HepG2 (cell line): ENCODE measurements around the gene NUDCD3. TPM values are rescaled to one million over a fixed set of nuclear protein-coding genes. Genes with fewer than 3 reads are reported as not detected.

Experiments
- ATAC-seq: fragments of 200-7000 bp; cut with Tn5 transposase; 3 replicates; pipeline ENCODE4 v1.9.1; 2020; ENCODE audit warnings: mild to moderate bottlenecking, moderate library complexity
- BruUV-seq: library from RNA; stranded (reverse); fragments of 400-500 nt; replicated peaks from 2 replicates; lab custom pipeline; 2021; lab: Mats Ljungman, UMichigan
- CTCF ChIA-PET: fragments of 300-600 bp; formaldehyde crosslinking; extraction: SDS; loops from one replicate; lab custom pipeline; 2021; ENCODE audit warnings: low total read pairs, inconsistent platforms, low intra/inter-chr PET ratio; lab: Yijun Ruan, JAX
- POLR2A ChIA-PET: fragments of 350-600 bp; sonication (Branson Sonifier 250); formaldehyde crosslinking; loops from one replicate; lab custom pipeline; 2020; ENCODE audit warnings: antibody characterized with exemption, inconsistent platforms; lab: Yijun Ruan, JAX
- DNase-seq: peaks from one replicate; pipeline ENCODE4 v3.0.0-alpha.2; 2015; ENCODE audit warnings: low spot score
- FAIRE-seq: peaks from 3 replicates; lab custom pipeline; 2011; peaks lifted over from hg19 to GRCh38; lab: Jason Lieb, UNC
- H2AFZ ChIP-seq: one replicate; pipeline ENCODE4 v1.6.1; 2011; ENCODE audit warnings: low read length, inconsistent platforms
- H3K27ac ChIP-seq: fragments of 300-600 bp; 3 replicates; pipeline ENCODE4 v1.8.0; 2011; ENCODE audit warnings: mixed run types, mild to moderate bottlenecking, mixed read lengths, low read length, inconsistent platforms; ENCODE audit not compliant: insufficient read depth; ENCODE audit errors: extremely low read length
- H3K27me3 ChIP-seq, 2 experiments: fragments of 200-600 bp in 1 of 2; 2 replicates in 1 of 2; 3 replicates in 1 of 2; pipeline versions ENCODE4 v1.6.0 to v1.8.0; 2011; ENCODE audit warnings: low read length in 2 of 2, mild to moderate bottlenecking in 2 of 2, moderate library complexity in 2 of 2, inconsistent platforms in 1 of 2; ENCODE audit not compliant: insufficient read depth in 2 of 2, control insufficient read depth in 1 of 2
- H3K36me3 ChIP-seq, 2 experiments: fragments of 200-600 bp in 1 of 2; replicated peaks in 1 of 2; 2 replicates in 1 of 2; 3 replicates in 1 of 2; pipeline versions ENCODE4 v1.5.1 to v1.8.0; 2011; ENCODE audit warnings: low read length in 2 of 2, inconsistent platforms in 1 of 2; ENCODE audit not compliant: insufficient read depth in 2 of 2, control insufficient read depth in 1 of 2
- H3K4me1 ChIP-seq: 2 replicates; pipeline ENCODE4 v1.5.1; 2012; ENCODE audit warnings: low read length, inconsistent platforms; ENCODE audit not compliant: insufficient read depth
- H3K4me2 ChIP-seq: 2 replicates; pipeline ENCODE4 v1.6.0; 2011; ENCODE audit warnings: low read depth, low read length, inconsistent platforms
- H3K4me3 ChIP-seq, 3 experiments: fragments of 200-600 bp in 1 of 3; sonication (generic), shearing (Covaris generic) in 1 of 3; replicated peaks in 1 of 3; 2 replicates each; pipeline ENCODE4 v1.5.1; 2011 to 2016; ENCODE audit warnings: low read length in 3 of 3, inconsistent platforms in 2 of 3, low read depth in 2 of 3, mild to moderate bottlenecking in 2 of 3, control low read depth in 1 of 3, mixed read lengths in 1 of 3; ENCODE audit not compliant: insufficient read depth in 1 of 3
- H3K79me2 ChIP-seq: one replicate; pipeline ENCODE4 v1.6.1; 2011; ENCODE audit warnings: low read length, inconsistent platforms; ENCODE audit not compliant: insufficient read depth
- H3K9ac ChIP-seq: 2 replicates; pipeline ENCODE4 v1.6.0; 2011; ENCODE audit warnings: mild to moderate bottlenecking, low read depth, low read length, inconsistent platforms; ENCODE audit not compliant: insufficient read depth
- H3K9me3 ChIP-seq: 2 replicates; pipeline ENCODE4 v1.5.1; 2012; ENCODE audit warnings: mild to moderate bottlenecking, low read length
- H4K20me1 ChIP-seq: 2 replicates; pipeline ENCODE4 v1.6.0; 2011; ENCODE audit warnings: inconsistent platforms, mild to moderate bottlenecking, low read length, moderate library complexity; ENCODE audit not compliant: insufficient read depth
- DMTF1 ChIP-seq: sonication (generic); formaldehyde crosslinking; IDR thresholded peaks from 2 replicates; pipeline ENCODE4 v1.4.0; 2020; ENCODE audit warnings: mild to moderate bottlenecking, missing genetic modification reagents
- FOXM1 ChIP-seq: sonication (generic); formaldehyde crosslinking; IDR thresholded peaks from 2 replicates; pipeline ENCODE4 v1.5.0; 2020; ENCODE audit warnings: missing genetic modification reagents
- MAF1 ChIP-seq: sonication (generic); formaldehyde crosslinking; IDR thresholded peaks from 2 replicates; pipeline ENCODE4 v1.5.0; 2020; ENCODE audit warnings: missing genetic modification reagents, borderline replicate concordance
- MEIS2 ChIP-seq: sonication (generic); formaldehyde crosslinking; IDR thresholded peaks from 2 replicates; pipeline ENCODE4 v1.9.0; 2021; ENCODE audit warnings: mild to moderate bottlenecking, missing genetic modification reagents
- NFE2L1 ChIP-seq: sonication (generic); formaldehyde crosslinking; IDR thresholded peaks from 2 replicates; pipeline ENCODE4 v1.4.0; 2020; ENCODE audit warnings: missing genetic modification reagents, mild to moderate bottlenecking, borderline replicate concordance
- NFRKB ChIP-seq: fragments of 450-650 bp; IDR thresholded peaks from 2 replicates; pipeline ENCODE4 v1.6.1; 2017
- NR2F6 ChIP-seq, 2 experiments: IDR thresholded peaks; 2 replicates each; pipeline ENCODE4 v1.6.1; 2016; ENCODE audit warnings: antibody characterized with exemption in 1 of 2, mild to moderate bottlenecking in 1 of 2
- SRSF1 ChIP-seq: fragments of 200-400 bp; formaldehyde crosslinking; optimal IDR thresholded peaks from 2 replicates; pipeline ENCODE3; 2017; ENCODE audit warnings: mild to moderate bottlenecking, low read depth, low read length, moderate library complexity
- SUZ12 ChIP-seq: fragments of 150-350 bp; IDR thresholded peaks from 2 replicates; pipeline ENCODE4 v1.6.1; 2014; ENCODE audit warnings: low read depth, low read length
- ZBTB1 ChIP-seq: sonication (generic); formaldehyde crosslinking; IDR thresholded peaks from 2 replicates; pipeline ENCODE4 v1.4.0; 2020; ENCODE audit warnings: missing genetic modification reagents, borderline replicate concordance
- ZNF331 ChIP-seq: sonication (generic); formaldehyde crosslinking; IDR thresholded peaks from 2 replicates; pipeline ENCODE4 v1.4.0; 2020; ENCODE audit warnings: missing genetic modification reagents
- ZNF547 ChIP-seq: sonication (generic); formaldehyde crosslinking; IDR thresholded peaks from 2 replicates; pipeline ENCODE4 v1.5.1; 2020; ENCODE audit warnings: mild to moderate bottlenecking, missing genetic modification reagents
- ZNF670 ChIP-seq: sonication (generic); formaldehyde crosslinking; IDR thresholded peaks from 2 replicates; pipeline ENCODE4 v1.8.0; 2022; ENCODE audit warnings: mild to moderate bottlenecking, missing genetic modification reagents, borderline replicate concordance
- ZSCAN30 ChIP-seq: sonication (generic); formaldehyde crosslinking; IDR thresholded peaks from 2 replicates; pipeline ENCODE4 v1.5.0; 2020; ENCODE audit warnings: mild to moderate bottlenecking, missing genetic modification reagents
- WGBS: methylation state at CpG from one replicate; pipeline ENCODE4 v1.1.6; 2017; ENCODE audit warnings: low lambda C conversion rate; 5-methylcytosine and 5-hydroxymethylcytosine counted together
- in situ Hi-C: cut with HindIII; loops from 2 replicates; pipeline ENCODE4 v1.10.0; 2017; ENCODE audit warnings: low pct_unique_long_range_greater_than_20kb; ENCODE audit not compliant: extremely low pct_ligation_motif_present
- intact Hi-C: fragments of 100-400 bp; cut with micrococcal nuclease; formaldehyde crosslinking; loops from one replicate; pipeline ENCODE4 v1.10.0; 2022; ENCODE audit not compliant: unreplicated experiment
- polyA plus RNA-seq, 8 experiments: library from polyadenylated mRNA; depleted of rRNA in 3 of 8; stranded (reverse) in 7 of 8; unstranded in 1 of 8; fragments of >200 nt; fragmentation: Illumina TruSeq in 4 of 8; extraction: Trizol in 4 of 8; gene quantifications; 2 replicates each; pipeline versions ENCODE4 v1.2.1 to v1.2.3, GENCODE V29; 2011 to 2016; ENCODE audit warnings: low read depth in 4 of 8, missing spikeins in 1 of 8, mixed read lengths in 1 of 8; ENCODE audit not compliant: insufficient read depth in 1 of 8
- total RNA-seq, 5 experiments: library from RNA; depleted of rRNA; stranded (reverse); fragments of >200 nt; fragmentation: Illumina TruSeq; extraction: Trizol; gene quantifications; 2 replicates each; pipeline ENCODE4 v1.2.3, GENCODE V29; 2016; ENCODE audit warnings: low read depth in 1 of 5
- TF ChIP-seq, protein P1 (sequence below): fragments of 450-650 bp; IDR thresholded peaks from 2 replicates; pipeline ENCODE4 v1.6.1; 2016

Gene NUDCD3
- total and polyA plus RNA-seq, 2 of the 13 experiments (the other 11 are each of a cell fraction or from before 2014, with no cell fraction given): 20.8 to 49.9 TPM

GRCh38 chr7:44466300-44467216 is 23.9 kb downstream of the NUDCD3 start:
- H3K4me1 ChIP-seq: peaks cover 45% of the 10 kb centered on the region
- no TSS peak for BruUV-seq
- no peak overlapping the region for H2AFZ ChIP-seq
- H4K20me1 ChIP-seq: no peaks in the 10 kb centered on the region
- no peak overlapping the region for H3K4me3 ChIP-seq
- ChIA-PET CTCF (no interaction called here), POLR2A (no interaction called here)
- FAIRE-seq (no peak), ATAC-seq (no peak), DNase-seq (no peak)
- intact Hi-C loops (no loop called here), in situ Hi-C loops (no loop called here)
- 95% methylated on average over 4 of the region's 4 CpGs for WGBS
- H3K27ac ChIP-seq: no peak overlapping the region
- peaks cover 55% of the 10 kb centered on the region for H3K79me2 ChIP-seq
- peaks cover 20 to 51% of the 10 kb centered on the region in 2 experiments for H3K36me3 ChIP-seq
- H3K4me2 ChIP-seq: no peak overlapping the region
- H3K9ac ChIP-seq: no peak overlapping the region
- TF ChIP-seq, protein P1, sequence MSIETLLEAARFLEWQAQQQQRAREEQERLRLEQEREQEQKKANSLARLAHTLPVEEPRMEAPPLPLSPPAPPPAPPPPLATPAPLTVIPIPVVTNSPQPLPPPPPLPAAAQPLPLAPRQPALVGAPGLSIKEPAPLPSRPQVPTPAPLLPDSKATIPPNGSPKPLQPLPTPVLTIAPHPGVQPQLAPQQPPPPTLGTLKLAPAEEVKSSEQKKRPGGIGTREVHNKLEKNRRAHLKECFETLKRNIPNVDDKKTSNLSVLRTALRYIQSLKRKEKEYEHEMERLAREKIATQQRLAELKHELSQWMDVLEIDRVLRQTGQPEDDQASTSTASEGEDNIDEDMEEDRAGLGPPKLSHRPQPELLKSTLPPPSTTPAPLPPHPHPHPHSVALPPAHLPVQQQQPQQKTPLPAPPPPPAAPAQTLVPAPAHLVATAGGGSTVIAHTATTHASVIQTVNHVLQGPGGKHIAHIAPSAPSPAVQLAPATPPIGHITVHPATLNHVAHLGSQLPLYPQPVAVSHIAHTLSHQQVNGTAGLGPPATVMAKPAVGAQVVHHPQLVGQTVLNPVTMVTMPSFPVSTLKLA: peak; percentile 71
- no peak for TF ChIP-seq SUZ12
- no peaks in the 10 kb centered on the region for H3K9me3 ChIP-seq
- H3K27me3 ChIP-seq: no peaks in the 10 kb centered on the region

GRCh38 chr7:44465490-44465889 is 25.0 kb downstream of the NUDCD3 start:
- peaks cover 45% of the 10 kb centered on the region for H3K79me2 ChIP-seq
- no peaks in the 10 kb centered on the region for H3K27me3 ChIP-seq
- 96% methylated on average over 5 of the region's 5 CpGs for whole genome bisulfite sequencing
- no peak overlapping the region for H3K9ac ChIP-seq
- H3K4me1 ChIP-seq: peaks cover 34% of the 10 kb centered on the region
- no peak overlapping the region for H2AFZ ChIP-seq
- DNase-seq (no peak), FAIRE-seq (no peak), ATAC-seq (no peak)
- no peaks in the 10 kb centered on the region for H4K20me1 ChIP-seq
- no peaks in the 10 kb centered on the region for H3K9me3 ChIP-seq
- no peak overlapping the region for H3K4me3 ChIP-seq
- H3K4me2 ChIP-seq: no peak overlapping the region
- ChIA-PET CTCF (no interaction called here), POLR2A (no interaction called here)
- no TSS peak for BruUV-seq
- intact Hi-C loops: no loop called here
- in situ Hi-C loops: no loop called here
- H3K27ac ChIP-seq: no peak overlapping the region
- peaks cover 21 to 56% of the 10 kb centered on the region in 2 experiments for H3K36me3 ChIP-seq
- TF ChIP-seq ZNF547 (CRISPR knock-in tag): no peak
- TF ChIP-seq ZNF331 (CRISPR knock-in tag): no peak
- TF ChIP-seq SRSF1: no peak
- TF ChIP-seq MEIS2 (CRISPR knock-in tag): no peak
- no peak for TF ChIP-seq DMTF1 (CRISPR knock-in tag)
- TF ChIP-seq ZNF670 (CRISPR knock-in tag): no peak
- no peak for TF ChIP-seq NFRKB
- no peak for TF ChIP-seq MAF1
- no peak for TF ChIP-seq ZBTB1 (CRISPR knock-in tag)
- no peak for TF ChIP-seq NR2F6 (IDR thresholded peaks at IDR 0.05)
- no peak for TF ChIP-seq NR2F6 (CRISPR knock-in tag; IDR thresholded peaks at IDR 0.05)
- no peak for TF ChIP-seq ZSCAN30 (CRISPR knock-in tag)
- no peak for TF ChIP-seq FOXM1 (CRISPR knock-in tag)
- TF ChIP-seq NFE2L1 (CRISPR knock-in tag): no peak
